Lung (tissue), 12 donors: ENCODE results near the gene PDE9A. TPM values are rescaled to one million over a fixed set of nuclear protein-coding genes. Genes with fewer than 3 reads are reported as not detected.

Source experiments
- ATAC-seq: fragments of 200-7000 bp; cut with Tn5 transposase; one replicate; pipeline ENCODE4 v1.9.1; 2020; ENCODE audit warnings: moderate number of reproducible peaks; ENCODE audit not compliant: insufficient read depth, low FRiP score
- DNase-seq, 3 donors: peaks; one replicate each; pipeline ENCODE4 v3.0.0-alpha.2; 2013 to 2017
- H3K27ac ChIP-seq, 2 donors: one replicate each; pipeline ENCODE4 v1.5.1; 2013; ENCODE audit warnings: mild to moderate bottlenecking in 2 of 2, moderate library complexity in 2 of 2, control low read depth in 1 of 2, inconsistent platforms in 1 of 2, low read depth in 1 of 2, low read length in 1 of 2
- H3K27me3 ChIP-seq, 3 donors: one replicate each; pipeline ENCODE4 v1.5.1; 2013; ENCODE audit warnings: low read length in 2 of 3; ENCODE audit not compliant: control insufficient read depth in 3 of 3, insufficient read depth in 3 of 3
- H3K36me3 ChIP-seq, 4 donors: one replicate each; pipeline ENCODE4 v1.5.1; 2013; ENCODE audit warnings: low read length in 4 of 4, mild to moderate bottlenecking in 1 of 4, moderate library complexity in 1 of 4; ENCODE audit not compliant: control insufficient read depth in 4 of 4, insufficient read depth in 4 of 4
- H3K4me1 ChIP-seq, 5 donors: one replicate each; pipeline ENCODE4 v1.5.1; 2013; ENCODE audit warnings: low read length in 5 of 5, mild to moderate bottlenecking in 2 of 5, moderate library complexity in 1 of 5; ENCODE audit not compliant: control insufficient read depth in 5 of 5, insufficient read depth in 5 of 5
- H3K4me3 ChIP-seq: one replicate; pipeline ENCODE4 v1.5.1; 2013; ENCODE audit warnings: mild to moderate bottlenecking, control low read depth, moderate library complexity
- H3K9ac ChIP-seq, 2 donors: one replicate each; pipeline ENCODE4 v1.5.1; 2013; ENCODE audit warnings: low read length in 2 of 2, control low read depth in 1 of 2; ENCODE audit not compliant: insufficient read depth in 1 of 2
- H3K9me3 ChIP-seq, 4 donors: one replicate each; pipeline ENCODE4 v1.5.1; 2013; ENCODE audit warnings: low read length in 3 of 4, mild to moderate bottlenecking in 1 of 4, moderate library complexity in 1 of 4; ENCODE audit not compliant: control insufficient read depth in 4 of 4, insufficient read depth in 3 of 4
- WGBS, 2 donors: extraction: QIAGEN DNeasy Blood & Tissue Kit; methylation state at CpG; one replicate each; pipeline ENCODE4 v1.1.7; 2013; 5-methylcytosine and 5-hydroxymethylcytosine counted together
- polyA plus RNA-seq, 2 donors: library from polyadenylated mRNA; stranded (reverse); fragments of 200-250 nt; gene quantifications; one replicate each; pipeline ENCODE4 v1.2.1, GENCODE V29; 2013
- total RNA-seq, 2 donors: library from RNA; depleted of rRNA in 1 of 2; stranded (reverse); fragments of >200 nt in 1 of 2; gene quantifications; one replicate each; pipeline ENCODE4 v1.2.1, GENCODE V29; 2014 to 2021
- TF ChIP-seq, protein P1 (sequence below): IDR thresholded peaks from 2 replicates; pipeline ENCODE4 v1.5.1; 2012; ENCODE audit warnings: mild to moderate bottlenecking; ENCODE audit errors: control extremely low read depth, extremely low read depth
- donor health status: control.
- donor health status: control.
- donor health status: Bipolar disorder and iron deficiency.
- donor health status: healthy.
- donor health status: DM: yes; HTN: yes; CAD: no.

The PDE9A gene
- total and polyA plus RNA-seq, 4 donors = 5.3 to 17.0 (median 6.9) TPM

DNA sequence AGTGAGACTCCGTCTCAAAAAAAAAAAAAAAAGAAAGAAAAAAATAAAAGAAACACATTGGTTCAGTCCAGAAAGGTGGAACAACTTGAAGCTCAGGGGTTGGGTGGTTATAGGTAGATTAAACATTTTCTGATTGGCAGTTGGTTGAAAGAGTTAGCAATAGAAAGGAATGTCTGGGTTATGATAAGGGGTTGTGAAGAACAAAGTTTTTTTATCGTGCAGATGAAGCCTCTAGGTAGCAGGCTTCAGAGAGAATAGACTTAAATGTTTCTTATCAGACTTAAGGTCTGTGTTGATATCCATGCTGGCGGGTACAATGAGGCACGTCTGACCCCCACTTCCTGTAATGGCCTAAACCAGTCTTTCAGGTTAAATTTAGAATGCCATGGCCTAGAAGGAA lies 45.0 kb upstream of the PDE9A start:
- no peak overlapping the region for H3K27ac ChIP-seq
- TF ChIP-seq, protein P1, sequence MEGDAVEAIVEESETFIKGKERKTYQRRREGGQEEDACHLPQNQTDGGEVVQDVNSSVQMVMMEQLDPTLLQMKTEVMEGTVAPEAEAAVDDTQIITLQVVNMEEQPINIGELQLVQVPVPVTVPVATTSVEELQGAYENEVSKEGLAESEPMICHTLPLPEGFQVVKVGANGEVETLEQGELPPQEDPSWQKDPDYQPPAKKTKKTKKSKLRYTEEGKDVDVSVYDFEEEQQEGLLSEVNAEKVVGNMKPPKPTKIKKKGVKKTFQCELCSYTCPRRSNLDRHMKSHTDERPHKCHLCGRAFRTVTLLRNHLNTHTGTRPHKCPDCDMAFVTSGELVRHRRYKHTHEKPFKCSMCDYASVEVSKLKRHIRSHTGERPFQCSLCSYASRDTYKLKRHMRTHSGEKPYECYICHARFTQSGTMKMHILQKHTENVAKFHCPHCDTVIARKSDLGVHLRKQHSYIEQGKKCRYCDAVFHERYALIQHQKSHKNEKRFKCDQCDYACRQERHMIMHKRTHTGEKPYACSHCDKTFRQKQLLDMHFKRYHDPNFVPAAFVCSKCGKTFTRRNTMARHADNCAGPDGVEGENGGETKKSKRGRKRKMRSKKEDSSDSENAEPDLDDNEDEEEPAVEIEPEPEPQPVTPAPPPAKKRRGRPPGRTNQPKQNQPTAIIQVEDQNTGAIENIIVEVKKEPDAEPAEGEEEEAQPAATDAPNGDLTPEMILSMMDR = no peak
- WGBS, 2 donors = 51 to 65% methylated on average over 3 to 4 of the region's 4 CpGs
- ATAC-seq (no peak), DNase-seq (no peak)
- no peaks in the 10 kb centered on the region for H3K4me1 ChIP-seq
- H3K4me3 ChIP-seq = no peak overlapping the region
- no peaks in the 10 kb centered on the region for H3K27me3 ChIP-seq
- peaks cover 0 to 8% (median 6%) of the 10 kb centered on the region in 4 donors for H3K9me3 ChIP-seq
- H3K9ac ChIP-seq = no peak overlapping the region
- H3K36me3 ChIP-seq = no peaks in the 10 kb centered on the region

DNA sequence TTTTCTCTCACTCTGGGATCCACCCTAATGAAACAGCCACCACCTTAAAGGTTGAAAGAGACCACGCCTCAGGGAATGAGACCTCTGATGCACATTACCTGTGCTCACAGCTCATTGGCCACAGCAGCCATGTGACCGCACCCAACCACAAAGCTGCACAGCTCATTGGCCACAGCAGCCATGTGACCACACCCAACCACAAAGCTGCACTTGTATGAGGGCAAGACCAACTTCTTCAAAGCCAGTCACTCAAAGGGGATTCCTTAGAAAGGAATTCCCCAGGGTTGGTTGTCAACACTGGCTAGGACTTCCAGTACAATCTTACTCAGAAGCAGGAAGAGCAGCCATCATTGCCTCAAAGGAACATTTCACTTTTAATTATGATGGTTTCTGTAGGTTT lies 43.6 kb upstream of the PDE9A start:
- H3K4me3 ChIP-seq = no peak overlapping the region
- DNase-seq = no peak
- H3K4me1 ChIP-seq = no peaks in the 10 kb centered on the region
- ATAC-seq = no peak
- no peak overlapping the region for H3K27ac ChIP-seq
- no peaks in the 10 kb centered on the region for H3K27me3 ChIP-seq
- no peaks in the 10 kb centered on the region for H3K36me3 ChIP-seq
- H3K9me3 ChIP-seq = peaks cover 0 to 6% (median 4%) of the 10 kb centered on the region in 4 donors
- 97 to 98% methylated on average over 2 of the region's 2 CpGs for WGBS, 2 donors
- TF ChIP-seq, protein P1 = no peak
- no peak overlapping the region for H3K9ac ChIP-seq

DNA sequence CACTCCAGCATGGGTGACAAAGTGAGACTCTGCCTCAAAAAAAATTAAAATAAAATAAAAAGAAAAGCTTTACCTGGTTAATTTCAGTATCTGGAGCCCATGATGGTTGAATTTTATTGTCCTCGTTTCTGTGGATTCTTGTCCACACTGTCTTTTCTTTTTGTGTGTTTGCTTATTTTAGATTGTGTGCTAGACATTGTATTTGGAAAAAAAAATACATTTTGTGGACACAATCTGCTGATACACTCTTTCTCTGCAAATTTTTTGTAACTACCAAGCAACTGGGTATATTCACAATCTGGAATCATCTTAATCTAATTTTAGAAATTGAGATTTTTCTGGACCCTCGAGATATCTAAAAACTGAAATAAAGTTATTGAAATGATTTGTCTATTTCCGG lies 41.6 kb upstream of the PDE9A start:
- Histone ChIP-seq H3K27me3 (peaks cover 0 to 8% (median 0%) of the 10 kb centered on the region in 3 donors), H3K27ac (no peak overlapping the region), H3K9ac (no peak overlapping the region), H3K4me3 (no peak overlapping the region), H3K9me3 (peaks cover 0 to 6% (median 2%) of the 10 kb centered on the region in 4 donors), H3K4me1 (peaks cover 0 to 5% (median 0%) of the 10 kb centered on the region in 5 donors), H3K36me3 (no peaks in the 10 kb centered on the region)
- WGBS, 2 donors = 92 to 95% methylated on average over 3 of the region's 3 CpGs
- ATAC-seq (no peak), DNase-seq (no peak)
- TF ChIP-seq, protein P1 = no peak

DNA sequence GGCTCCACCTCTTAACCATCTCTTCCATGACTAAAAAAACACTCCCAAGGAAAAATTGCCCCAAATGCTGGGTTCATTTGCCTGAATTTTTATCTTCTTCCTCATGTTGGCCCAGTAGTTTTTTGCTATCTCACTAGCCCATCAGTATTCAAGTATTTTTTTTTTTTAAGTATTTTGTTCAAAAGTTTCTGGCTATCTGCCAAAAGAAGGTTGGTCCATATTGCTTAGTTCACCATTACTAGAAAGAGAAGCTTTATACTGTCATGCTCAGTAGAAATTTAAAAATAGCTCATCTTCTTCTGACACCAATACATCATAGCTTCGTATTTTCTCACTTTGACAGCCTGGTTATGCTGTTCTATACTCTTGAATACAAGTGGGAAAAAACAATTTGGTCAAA lies 41.0 kb upstream of the PDE9A start:
- no peak overlapping the region for H3K4me3 ChIP-seq
- H3K27ac ChIP-seq = no peak overlapping the region
- H3K27me3 ChIP-seq = peaks cover 0 to 8% (median under 1%) of the 10 kb centered on the region in 3 donors
- TF ChIP-seq, protein P1 = no peak
- WGBS, 2 donors = 92 to 95% methylated on average over 1 of the region's 1 CpG
- peaks cover 0 to 6% (median 2%) of the 10 kb centered on the region in 4 donors for H3K9me3 ChIP-seq
- H3K4me1 ChIP-seq = peaks cover 0 to 5% (median 0%) of the 10 kb centered on the region in 5 donors
- H3K9ac ChIP-seq = no peak overlapping the region
- H3K36me3 ChIP-seq = no peaks in the 10 kb centered on the region
- ATAC-seq (no peak), DNase-seq (no peak)
